GM18508 (cell line): ENCODE measurements around the gene PTEN.
"Not testable (repeated sequence)": the region's sequence is repeated elsewhere in the genome, so short reads cannot be mapped to it uniquely, and the experiment has no call there.

Experiments
- ATAC-seq: cut with Tn5 transposase; IDR thresholded peaks from one replicate; pipeline ENCODE4 v1.9.1; 2021; ENCODE audit warnings: moderate number of reproducible peaks; ENCODE audit not compliant: insufficient read depth, unreplicated experiment

The PTEN gene

GRCh38 chr10:87863053-87863943 is at the start of gene PTEN, which contains the start of gene KLLN:
PTEN (plus strand) TSS chr10:87863625; CDS start chr10:87864470, 845 bp downstream.
KLLN (minus strand) TSS chr10:87863533; CDS start chr10:87862487, 1,046 bp downstream.
- ATAC-seq, result no peak

GRCh38 chr10:87816163-87816897 is 47.1 kb upstream of the PTEN start:
- ATAC-seq, result no peak

GRCh38 chr10:87816898-87817608 is 46.4 kb upstream of the PTEN start:
- ATAC-seq, result no peak

GRCh38 chr10:87817609-87818504 is 45.6 kb upstream of the PTEN start, which contains the start of gene ATAD1:
ATAD1 (minus strand) TSS chr10:87818226; CDS start chr10:87814599, 3,627 bp downstream.
- peak; percentile 31 for ATAC-seq

DNA sequence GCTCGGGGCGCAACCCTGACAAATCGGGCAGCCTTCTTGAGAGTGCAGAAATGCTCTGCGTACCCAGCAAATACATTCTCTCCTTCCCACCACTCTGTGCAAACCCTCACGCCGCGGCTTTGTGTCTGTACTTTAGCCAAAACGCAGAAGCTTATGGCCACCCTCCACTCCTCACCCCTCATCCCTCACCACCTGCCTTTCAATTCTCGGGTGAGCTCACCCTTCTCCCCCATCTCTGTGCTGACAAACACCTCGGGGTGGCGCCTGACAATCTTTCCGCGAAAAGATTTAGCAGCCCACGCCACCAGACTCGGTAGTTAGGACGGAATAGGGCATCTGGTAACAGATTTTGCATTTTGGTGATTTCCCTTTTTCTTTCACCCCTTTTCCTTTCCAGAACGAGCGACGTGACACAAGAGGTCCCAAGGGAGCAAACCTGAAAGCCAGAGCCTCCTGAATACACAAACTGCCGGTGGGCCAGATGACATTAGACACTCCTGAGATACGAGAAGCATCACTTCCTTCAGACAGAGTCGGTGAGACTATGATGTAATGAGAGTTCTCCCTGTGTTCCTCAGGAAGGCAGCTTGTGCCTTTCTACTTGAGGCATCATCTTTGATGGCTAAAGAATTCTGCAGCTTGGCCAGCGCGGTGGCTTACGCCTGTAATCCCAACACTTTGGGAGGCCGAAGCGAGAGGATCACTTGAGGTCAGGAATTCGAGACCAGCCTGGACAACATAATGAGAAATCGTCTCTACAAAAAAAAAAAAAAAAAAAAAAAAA is 44.7 kb upstream of the PTEN start:
- ATAC-seq, result peak; percentile 46

DNA sequence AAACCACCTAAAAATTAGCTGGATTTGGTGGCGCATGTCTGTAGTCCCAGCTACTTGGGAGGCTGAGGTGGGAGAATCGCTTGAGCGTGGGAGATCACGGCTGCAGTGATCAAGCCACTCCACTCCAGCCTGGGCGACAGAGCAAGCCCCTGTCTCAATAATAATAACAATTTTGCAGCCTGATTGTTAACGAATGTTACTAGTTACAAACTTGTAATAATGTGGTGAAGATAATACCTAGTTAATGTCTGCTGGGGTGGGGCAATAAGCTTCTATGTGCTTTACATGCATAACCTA is 44.2 kb upstream of the PTEN start:
- no peak for ATAC-seq

- no peak for ATAC-seq
Measured at GRCh38 chr10:87826653-87827052, 36.8 kb upstream of the PTEN start.

DNA sequence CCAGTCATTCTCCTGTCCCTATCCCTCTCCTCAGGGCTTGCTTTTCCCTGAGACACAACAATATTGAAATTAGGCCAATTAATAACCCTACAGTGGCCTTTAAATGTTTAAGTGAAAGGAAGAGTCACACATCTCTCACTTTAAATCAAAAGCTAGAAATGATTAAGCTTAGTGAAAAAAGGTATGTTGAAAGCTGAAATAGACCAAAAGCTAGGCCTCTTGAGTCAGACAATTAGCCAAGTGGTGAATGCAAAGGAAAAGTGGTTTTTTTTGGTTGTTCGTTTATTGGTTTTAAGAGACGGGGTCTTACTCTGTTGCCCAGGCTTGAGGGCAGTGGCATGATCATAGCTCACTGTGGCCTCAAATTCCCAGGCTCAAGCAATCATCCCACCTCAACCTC is 35.7 kb upstream of the PTEN start:
- no peak for ATAC-seq

GRCh38 chr10:87829051-87829450 is 34.4 kb upstream of the PTEN start:
- not testable (repeated sequence) for ATAC-seq

- no peak for ATAC-seq
Measured at GRCh38 chr10:87829986-87830729, 33.3 kb upstream of the PTEN start.

DNA sequence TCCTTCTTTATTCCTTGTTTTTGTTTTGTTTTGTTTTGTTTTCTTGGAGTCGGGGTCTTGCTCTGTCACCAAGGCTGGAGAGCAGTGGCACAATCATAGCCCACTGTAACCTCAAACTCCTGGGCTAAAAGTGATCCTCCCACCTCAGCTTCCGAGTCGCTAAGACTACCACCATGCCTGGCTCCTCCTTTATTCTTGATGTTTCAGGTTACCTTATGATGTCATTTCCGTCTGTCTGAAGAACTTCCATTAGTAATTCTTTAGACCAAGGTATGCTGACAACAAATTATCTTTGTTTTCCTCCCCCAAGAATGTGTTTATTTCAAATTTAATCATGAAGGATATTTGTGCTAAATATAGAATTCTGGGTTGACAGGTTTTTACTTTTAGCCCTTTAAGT is 27.3 kb upstream of the PTEN start:
- ATAC-seq, result no peak

- no peak for ATAC-seq
Measured at GRCh38 chr10:87837445-87837844, 26.0 kb upstream of the PTEN start.

DNA sequence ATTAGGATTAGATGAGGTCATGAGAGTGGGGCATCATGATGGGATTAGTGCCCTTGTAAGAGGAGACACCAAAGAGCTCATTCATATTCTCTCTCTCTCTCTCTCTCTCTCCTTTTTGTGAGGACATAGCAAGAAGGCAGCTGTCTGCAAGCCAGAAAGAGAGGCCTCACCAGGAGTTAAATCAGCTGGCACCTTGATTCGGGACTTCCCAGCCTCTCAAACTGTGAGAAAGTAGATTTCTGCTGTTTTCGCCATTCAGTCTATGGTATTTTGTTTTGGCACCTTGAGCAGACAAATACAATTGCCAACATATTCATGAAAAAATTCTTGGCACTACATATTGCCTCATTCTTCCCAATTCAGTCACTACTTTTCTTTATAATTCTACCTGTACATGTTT is 24.8 kb upstream of the PTEN start:
- ATAC-seq, result no peak

DNA sequence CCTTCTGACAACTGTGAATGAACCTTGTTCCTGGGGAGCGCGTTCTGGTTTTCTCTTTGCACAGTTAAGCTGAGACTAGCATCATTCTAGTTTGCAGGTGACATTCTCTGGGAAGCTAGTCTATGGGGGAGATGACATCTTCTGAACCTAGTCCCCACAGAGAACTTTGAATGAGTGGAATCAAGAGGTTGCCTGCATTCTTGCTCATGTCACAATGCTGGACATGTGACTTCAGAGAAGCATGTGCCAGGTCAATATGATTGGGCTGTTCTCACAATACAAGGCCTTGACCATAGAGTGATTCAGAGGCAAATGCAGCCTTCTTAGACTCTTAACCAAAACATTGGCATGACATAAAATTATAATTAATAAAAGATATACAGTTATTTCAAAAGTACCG is 22.2 kb upstream of the PTEN start:
- no peak for ATAC-seq

DNA sequence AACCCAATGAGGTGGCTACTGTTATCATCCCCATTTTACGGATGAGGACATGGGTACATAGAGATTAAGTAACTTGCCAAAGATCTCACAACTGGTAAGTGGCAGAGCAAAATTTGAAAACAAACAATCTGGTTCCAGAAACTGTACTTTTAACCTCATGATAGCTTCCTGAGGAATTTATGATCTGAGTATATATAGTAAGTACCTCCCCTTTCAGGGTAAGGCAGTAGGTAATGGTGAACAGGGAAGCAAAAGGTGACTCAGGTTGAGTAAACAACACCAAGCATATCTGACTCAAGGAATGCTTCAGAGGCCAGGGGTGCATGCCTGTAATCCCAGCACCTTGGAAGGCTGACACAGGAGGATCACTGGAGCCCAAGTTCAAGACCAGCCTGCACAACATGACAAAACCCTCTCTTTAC is 21.2 kb upstream of the PTEN start:
- no peak for ATAC-seq

DNA sequence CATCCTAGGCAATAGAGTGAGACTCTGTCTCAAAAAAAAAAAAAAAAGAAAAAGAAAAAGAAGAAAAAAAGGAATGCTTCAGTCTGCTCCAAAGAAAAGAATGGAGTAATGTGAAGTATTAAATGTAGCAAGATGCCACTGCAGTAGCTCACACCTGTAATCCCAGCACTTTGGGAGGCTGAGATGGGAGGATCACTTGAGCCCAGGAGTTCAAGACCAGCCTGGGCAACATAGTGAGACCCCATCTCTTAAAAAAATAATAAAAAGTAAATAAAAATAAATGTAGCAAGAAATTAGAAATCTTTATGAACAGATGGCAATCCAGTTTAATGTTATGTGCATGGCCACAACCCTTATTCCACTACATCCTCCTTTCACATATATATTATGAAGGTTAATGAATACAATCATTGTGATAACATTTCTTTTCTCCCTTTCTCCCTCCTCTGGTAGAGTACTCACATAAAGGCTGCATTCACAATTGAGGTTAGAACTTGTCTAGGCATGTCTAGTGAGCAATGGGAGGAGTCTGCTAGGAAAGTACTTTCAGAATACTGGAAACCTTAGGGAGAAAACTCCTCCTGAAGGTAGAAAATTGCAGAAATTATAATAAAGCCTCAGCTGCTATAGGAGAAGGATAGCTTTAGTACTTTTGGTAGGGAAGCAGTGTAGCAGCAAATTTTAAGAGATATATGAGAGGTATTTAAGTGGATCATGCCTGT is 20.5 kb upstream of the PTEN start:
- no peak for ATAC-seq

DNA sequence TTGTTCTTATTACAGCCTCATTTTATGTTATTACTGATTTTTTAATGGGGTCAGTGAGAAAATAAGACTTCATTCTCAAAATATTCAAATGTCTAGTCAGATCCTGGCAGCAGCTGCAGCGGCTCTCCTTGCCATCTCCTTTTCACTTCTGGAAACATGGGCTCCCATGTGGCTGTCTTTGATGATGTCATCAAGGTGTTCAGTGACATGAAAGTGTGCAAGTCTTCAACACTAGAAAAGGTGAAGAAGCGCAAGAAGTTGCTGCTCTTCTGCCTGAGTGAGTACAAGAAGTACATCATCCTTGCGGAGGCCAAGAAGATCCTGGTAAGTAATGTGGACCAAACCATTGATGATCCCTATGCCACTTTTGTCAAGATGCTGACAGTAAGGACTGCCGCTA is 19.7 kb upstream of the PTEN start:
- no peak for ATAC-seq
